Activated naive CD4-positive, alpha-beta T cell (primary cell): ENCODE data around the gene ATP1A2.
A peak's percentile ranks its signal among the peaks of the same experiment; 100 is the strongest.

Experiments
- DNase-seq, 4 experiments: peaks; one replicate each; lab custom pipeline; 2025; lab: John Stamatoyannopoulos, UW

ATP1A2 gene

GRCh38 chr1:160085686-160086455 lies 29.7 kb upstream of the ATP1A2 start:
- DNase-seq: peak; percentile 56 to 77 (median 70)

- no peak for DNase-seq
These were observed 29.1 kb upstream of the ATP1A2 start for GRCh38 chr1:160086456-160086892.

- DNase-seq: no peak
These were observed 28.4 kb upstream of the ATP1A2 start for GRCh38 chr1:160087118-160087662.

DNA sequence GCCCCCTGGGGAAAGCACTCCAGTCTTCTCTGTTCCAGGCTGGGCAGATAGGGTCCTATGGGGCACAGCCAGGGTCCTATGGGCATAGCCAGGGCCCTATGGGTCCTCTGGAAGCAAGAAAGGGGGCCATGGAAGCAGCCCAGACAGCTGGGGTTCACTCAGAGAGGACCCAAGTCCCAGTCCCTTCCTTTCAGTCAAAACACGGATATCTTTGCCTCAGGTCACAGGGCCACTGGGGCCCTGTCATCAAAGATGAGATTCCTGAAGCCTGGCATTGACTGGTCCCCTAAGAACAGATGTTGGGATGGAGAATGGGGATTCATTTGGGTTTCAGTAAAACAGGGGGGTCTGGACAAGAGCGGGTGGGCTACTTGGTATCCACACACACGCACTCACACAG lies 25.7 kb upstream of the ATP1A2 start:
- DNase-seq: no peak

DNA sequence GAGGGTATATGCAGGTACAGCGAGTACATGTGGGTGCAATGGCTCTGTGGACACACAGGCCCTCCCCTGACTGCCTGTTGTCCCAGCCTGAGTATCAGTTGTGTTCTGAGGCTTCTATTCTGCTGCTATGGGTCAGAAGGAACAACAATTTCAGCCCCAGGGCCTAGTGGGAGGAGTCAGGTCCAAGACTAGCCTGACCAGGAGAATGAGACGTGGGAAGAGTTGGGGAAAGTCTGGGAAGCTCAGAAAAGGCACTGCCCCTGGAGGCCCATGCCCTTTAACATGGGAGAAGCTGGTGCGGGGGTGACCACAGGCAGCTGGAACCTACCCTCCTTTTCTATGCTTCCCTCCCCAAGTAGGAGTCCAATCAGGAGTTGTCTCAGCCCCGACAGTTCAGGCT lies 24.8 kb upstream of the ATP1A2 start:
- DNase-seq: no peak

DNA sequence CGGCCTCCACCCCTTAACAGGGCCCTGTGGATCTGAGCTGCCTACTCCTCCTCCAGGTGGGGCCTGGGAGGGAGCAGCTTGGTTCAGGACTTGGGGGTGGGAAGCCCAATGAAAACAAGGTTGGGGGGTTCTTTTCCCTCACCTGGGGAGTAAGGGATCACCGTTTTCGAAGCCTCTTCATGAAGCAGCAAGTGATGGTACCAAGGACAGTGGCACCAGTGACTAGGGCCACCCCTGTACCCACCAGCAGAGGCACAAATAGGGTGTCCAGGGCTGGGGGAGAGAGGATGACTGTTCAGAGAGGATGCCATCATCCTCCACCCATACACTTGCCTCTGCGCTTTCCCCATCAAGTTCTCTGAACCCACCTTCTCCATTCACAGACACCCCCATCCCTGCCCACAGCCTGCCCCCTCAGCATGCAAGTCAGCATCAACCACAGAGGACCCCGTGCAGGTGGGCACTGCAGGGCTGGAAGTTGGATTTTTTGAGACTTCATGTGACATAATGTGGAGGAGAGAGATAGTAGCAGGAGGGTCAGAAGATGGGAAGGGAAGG lies 23.8 kb upstream of the ATP1A2 start:
- no peak for DNase-seq

DNA sequence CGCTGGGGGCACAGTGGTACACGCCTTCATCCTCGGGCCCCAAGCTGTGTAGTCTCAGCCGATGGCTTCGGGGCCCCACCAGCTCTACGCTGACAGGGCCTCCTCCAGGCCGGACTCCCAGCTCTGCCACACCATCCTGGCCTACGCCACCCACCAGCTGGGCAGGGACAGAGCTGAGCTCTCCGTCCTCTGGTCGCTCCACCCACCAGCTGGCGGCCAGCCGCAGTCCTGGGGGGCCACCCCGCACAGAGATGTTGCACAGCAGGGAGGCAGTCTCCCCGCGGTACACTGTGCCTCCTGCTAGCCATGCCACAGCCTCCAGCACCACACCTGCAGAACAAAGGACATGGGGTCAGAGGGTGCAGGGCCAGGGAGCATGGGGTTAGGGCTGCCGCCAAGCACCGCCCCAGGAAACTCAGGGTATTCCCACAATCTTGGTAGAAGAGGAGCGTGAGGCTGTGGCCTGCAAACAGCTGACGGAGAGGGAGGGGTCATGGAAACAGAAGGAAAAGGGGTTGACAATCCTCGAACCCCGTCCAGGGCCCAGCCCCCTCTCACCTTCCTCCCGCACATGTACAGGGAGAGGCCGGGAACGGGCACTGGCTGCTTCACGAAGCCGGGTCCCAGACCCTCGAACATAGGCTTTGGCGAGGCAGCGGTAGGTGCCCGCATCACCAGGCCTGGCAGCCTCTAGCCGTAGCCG lies 23.0 kb upstream of the ATP1A2 start:
- no peak for DNase-seq

- no peak for DNase-seq
These were observed 22.5 kb upstream of the ATP1A2 start for GRCh38 chr1:160093069-160093395.

DNA sequence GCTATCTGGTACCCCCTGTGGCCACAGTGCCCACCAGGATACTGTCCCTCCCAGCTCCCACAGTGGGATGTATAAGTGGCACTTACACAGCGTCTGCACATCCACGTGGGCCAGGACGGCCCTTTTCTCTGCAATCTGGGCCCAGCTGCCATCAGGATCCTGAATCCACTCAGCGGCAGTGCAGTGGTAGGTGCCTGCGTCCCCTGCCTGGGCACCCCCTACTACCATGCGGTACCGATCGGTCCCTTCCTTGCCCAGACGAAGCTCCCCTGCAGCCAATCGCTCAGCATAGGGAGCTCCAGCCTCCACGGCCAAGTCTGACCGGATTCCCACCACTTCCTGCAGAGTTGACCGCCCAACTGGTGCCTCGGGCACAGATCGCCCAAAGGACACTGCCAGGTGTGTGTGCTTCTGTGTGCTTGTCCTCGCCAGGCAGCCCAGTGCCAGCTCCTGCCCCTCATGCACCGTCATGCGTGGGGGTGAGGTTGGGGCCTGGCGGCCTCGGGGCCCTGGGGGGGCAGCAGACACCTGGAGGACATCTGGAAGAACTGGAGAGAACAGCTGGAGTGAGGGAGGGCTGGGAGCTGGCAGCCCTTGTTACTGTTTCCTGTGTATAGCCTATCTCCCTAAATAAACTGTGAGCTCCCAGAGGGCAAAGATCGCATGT lies 21.8 kb upstream of the ATP1A2 start:
- DNase-seq: no peak

DNA sequence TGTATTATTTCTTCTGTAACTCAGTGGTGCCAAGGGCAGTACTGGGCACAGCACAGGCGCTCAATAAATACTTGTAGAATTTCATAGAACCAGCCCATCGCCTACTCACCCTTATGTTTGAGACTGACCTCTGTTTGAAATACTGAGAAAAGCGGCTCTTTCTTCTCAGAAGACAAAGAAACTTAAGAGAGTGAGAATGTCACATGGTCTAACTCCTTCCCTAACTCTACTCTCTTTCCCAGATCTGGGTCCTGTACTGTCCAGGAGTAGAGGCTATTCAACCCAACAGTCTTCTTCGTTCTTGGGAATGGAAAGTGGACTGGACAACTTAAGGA lies 21.3 kb upstream of the ATP1A2 start:
- no peak for DNase-seq

GRCh38 chr1:160094806-160095205 lies 20.8 kb upstream of the ATP1A2 start:
- no peak for DNase-seq

DNA sequence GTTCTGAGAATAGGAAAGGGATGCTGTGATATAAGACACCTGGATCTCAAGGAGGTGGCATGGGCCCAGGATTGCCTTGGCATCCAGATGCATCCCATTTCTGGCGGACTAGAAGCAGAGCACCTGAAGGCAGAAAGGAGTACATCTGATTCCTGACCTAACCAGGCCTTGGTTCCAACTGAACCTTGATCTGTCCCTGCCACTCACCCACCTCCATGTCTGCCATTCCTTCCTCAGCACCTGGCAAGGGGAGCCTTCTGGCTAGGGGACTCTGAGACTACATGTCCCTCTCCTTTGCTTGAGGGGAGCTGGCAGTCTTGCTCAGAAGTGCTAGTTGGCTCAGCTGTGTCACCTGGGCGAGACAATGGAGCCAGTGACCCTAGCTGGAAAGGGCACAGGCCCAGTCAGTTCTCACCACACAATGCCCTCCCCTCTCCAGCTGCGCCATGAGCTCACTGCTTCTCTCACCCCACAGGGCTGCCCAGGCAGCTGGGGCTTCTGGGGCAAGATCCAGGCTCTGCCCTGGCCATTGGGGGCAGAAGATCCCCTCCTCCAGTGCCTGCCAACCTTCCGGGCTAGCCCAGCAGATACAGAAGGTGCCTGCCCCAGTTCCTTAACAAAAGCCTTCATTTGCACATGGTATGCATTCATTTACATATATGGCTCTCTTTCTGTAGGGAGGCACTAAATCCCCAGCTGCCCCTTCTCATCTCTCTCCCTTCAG lies 20.0 kb upstream of the ATP1A2 start:
- no peak for DNase-seq

GRCh38 chr1:160096274-160097116 lies 19.1 kb upstream of the ATP1A2 start:
- no peak for DNase-seq

GRCh38 chr1:160097151-160097910 lies 18.2 kb upstream of the ATP1A2 start:
- no peak for DNase-seq

DNA sequence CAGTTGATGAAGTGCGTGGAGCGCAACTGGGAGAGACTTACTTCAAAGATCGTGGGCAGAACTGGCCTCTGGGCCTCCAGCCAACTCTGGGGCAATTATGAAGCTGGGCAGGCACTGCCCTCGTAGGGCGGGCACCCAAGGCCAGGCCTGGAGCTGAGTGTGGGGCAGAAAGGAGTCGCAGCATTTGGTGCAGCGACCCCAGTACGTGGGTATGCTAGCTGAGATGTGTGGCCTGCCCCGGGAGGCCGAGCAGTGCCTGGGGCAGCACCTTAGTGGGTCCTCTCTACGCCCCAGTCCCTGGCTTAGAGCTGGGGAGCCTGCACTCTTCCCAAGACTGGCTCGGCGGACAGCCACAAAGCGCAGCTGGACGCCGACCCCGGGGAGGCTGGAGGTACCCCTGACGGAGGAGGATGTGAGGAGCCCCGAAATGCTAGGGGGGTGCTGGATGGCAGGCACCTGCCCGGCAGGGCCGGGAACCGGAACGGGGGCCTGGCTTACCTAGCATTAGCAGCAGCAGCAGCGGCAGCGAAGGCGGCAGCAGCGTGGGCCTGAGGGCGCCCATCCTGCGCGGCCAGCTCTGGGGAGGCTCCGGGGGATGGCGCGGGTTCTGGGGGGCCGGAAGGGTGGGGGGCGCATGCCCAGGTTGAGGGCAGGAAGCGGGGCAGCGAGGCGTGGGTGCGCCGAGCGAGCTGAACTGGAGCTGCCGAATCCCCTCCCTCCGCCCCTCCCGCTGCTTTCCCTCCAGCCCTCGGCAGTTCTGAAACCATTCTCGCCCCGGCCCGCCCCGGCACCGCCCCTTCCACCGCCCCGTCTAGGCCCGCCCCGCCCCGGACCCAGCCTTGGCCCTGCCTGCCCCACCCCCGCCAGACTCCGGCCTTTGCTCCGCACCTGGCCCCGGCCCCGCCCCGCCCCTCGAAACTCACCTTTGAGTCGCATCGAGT lies 17.4 kb upstream of the ATP1A2 start, which contains the start of gene IGSF8:
TSS of gene IGSF8 (minus strand) at position 709 of the 941 bp plus-strand sequence. CDS start at position 562, 147 bp downstream.
- DNase-seq: peak; percentile 97 to 100 (median 100)

DNA sequence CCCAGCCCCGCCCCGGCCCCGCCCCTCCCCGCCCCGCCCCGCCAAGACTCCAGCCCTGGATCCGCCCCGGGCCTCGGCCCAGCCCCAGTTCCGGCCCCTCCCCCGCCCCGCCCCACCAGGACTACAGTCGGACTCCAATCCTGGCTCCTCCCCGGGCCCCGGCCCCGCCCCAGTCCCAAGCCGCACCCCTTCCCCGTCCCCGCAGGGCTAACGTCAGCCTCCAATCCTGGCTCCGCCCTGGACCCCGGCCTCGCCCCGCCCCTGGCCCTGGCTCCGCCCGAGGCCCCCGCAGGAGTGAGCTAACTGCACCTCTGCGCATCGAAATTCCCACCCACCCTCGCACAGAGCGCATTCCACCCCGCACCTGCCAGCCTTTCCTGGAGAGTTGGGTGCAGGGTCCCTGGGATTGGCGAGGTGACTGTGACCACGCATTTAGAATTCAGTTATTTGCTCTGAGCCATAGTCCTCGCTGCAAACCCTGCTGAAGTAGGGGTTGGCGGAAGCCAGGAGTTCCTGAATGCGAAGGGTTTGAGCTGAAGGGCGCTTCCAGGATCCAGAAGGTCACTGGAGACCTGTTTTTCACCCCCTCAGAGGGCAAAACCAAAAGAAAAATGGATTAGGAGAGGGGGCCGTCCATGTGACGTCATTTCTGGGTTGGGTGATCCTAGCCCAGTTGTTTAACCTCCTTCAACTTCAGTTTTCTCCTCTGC lies 16.6 kb upstream of the ATP1A2 start:
- DNase-seq: peak; percentile 97 to 100 (median 100)

DNA sequence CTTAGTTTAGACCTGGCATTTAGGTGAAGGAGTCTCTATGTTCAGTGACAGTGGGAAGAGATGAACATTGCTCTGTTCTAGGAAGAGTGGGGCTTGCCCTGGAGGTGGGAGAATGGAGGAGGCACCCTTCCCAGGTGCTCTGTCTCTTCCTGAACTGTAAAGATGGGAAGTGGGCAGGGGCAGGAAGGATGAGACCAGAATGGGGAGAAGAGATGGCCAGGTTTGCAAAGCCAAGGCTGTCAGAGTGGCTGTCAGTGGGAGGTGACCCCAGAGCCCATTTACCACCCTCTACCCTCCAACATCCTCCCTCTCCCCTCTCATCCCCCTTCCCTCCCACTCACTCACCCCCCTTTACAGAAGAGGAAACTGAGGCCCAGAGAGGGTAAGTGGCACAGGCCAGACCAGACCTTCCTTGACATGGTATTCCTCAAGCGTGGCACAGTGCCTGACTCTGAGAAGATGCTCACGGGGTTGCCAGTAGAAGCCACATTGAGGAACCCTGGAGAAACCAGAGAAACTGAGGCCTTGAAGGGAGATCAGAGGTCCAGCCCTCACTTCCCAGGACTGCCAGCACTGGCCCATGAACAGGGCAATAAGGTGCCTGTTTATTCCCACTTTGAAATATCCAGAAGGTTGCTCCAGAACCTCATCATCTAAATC lies 15.7 kb upstream of the ATP1A2 start:
- DNase-seq: no peak
